CD4-positive, alpha-beta T cell treated with Interleukin-1 beta for 1 hour (primary cell): Measurements from ENCODE around the gene CFAP126.
A peak's percentile ranks its signal among the peaks of the same experiment; 100 is the strongest.
"Not testable (repeated sequence)": the region's sequence is repeated elsewhere in the genome, so short reads cannot be mapped to it uniquely, and the experiment has no call there.

Experiments used
- DNase-seq, 2 donors: peaks; one replicate each; pipeline ENCODE4 v3.0.0-alpha.2; 2020 to 2022

The CFAP126 gene

GRCh38 chr1:161367684-161368400 is at the start of gene CFAP126:
CFAP126 (minus strand) TSS chr1:161367876; CDS start chr1:161367868, 8 bp downstream.
- peak; percentile 73 to 82 for DNase-seq

GRCh38 chr1:161413050-161413449 is 45.4 kb upstream of the CFAP126 start:
- DNase-seq: not testable (repeated sequence)

- not testable (repeated sequence) for DNase-seq
Observed at GRCh38 chr1:161410636-161410970, 42.9 kb upstream of the CFAP126 start.

GRCh38 chr1:161409848-161410635 is 42.4 kb upstream of the CFAP126 start:
- DNase-seq: peak in 1 of 2 donors; percentile 58

GRCh38 chr1:161408429-161409052 is 40.9 kb upstream of the CFAP126 start:
- no peak for DNase-seq

GRCh38 chr1:161407451-161407985 is 39.8 kb upstream of the CFAP126 start:
- DNase-seq: no peak

GRCh38 chr1:161406551-161406950 is 38.9 kb upstream of the CFAP126 start:
- DNase-seq: not testable (repeated sequence)

- DNase-seq: no peak
Observed at GRCh38 chr1:161404051-161404597, 36.4 kb upstream of the CFAP126 start.

- no peak for DNase-seq
Observed at GRCh38 chr1:161402446-161402845, 34.8 kb upstream of the CFAP126 start.

- peak; percentile 94 to 97 for DNase-seq
Observed at GRCh38 chr1:161399257-161399998, 31.8 kb upstream of the CFAP126 start.

- DNase-seq: no peak
Observed at GRCh38 chr1:161398900-161399256, 31.2 kb upstream of the CFAP126 start.

GRCh38 chr1:161397038-161397437 is 29.4 kb upstream of the CFAP126 start:
- DNase-seq: not testable (repeated sequence)

GRCh38 chr1:161393151-161393550 is 25.5 kb upstream of the CFAP126 start:
- DNase-seq: no peak

- DNase-seq: no peak
Observed at GRCh38 chr1:161391611-161392010, 23.9 kb upstream of the CFAP126 start.

- not testable (repeated sequence) for DNase-seq
Observed at GRCh38 chr1:161391136-161391535, 23.5 kb upstream of the CFAP126 start.

GRCh38 chr1:161390559-161390858 is 22.8 kb upstream of the CFAP126 start:
- no peak for DNase-seq

GRCh38 chr1:161389691-161390558 is 22.2 kb upstream of the CFAP126 start:
- DNase-seq: peak; percentile 93 to 94

- DNase-seq: not testable (repeated sequence)
Observed at GRCh38 chr1:161389158-161389557, 21.5 kb upstream of the CFAP126 start.

- DNase-seq: no peak
Observed at GRCh38 chr1:161388639-161389038, 21.0 kb upstream of the CFAP126 start.

GRCh38 chr1:161382214-161383019 is 14.7 kb upstream of the CFAP126 start:
- DNase-seq: peak in 1 of 2 donors; percentile 63

GRCh38 chr1:161381707-161382106 is 14.0 kb upstream of the CFAP126 start:
- DNase-seq: no peak
